ENCODE results near the gene NGEF. TPM values are rescaled to one million over a fixed set of nuclear protein-coding genes. Genes with fewer than 3 reads are reported as not detected.

Gene NGEF
- total RNA-seq (4.8 TPM), polyA plus RNA-seq (ENCODE audit: insufficient read depth, low read depth, low replicate concordance) (5.3 TPM)
- long read RNA-seq, donor 1: 0 reads
- long read RNA-seq, donor 2: 0 reads
- long read RNA-seq, donor 3, partial matches to known transcripts: 0 of 2 reads
- long read RNA-seq, donor 3, other reads (novel, unspliced or antisense): 0 of 2 reads
- long read RNA-seq, donor 4, partial matches to known transcripts: 0 of 1 reads
- long read RNA-seq, donor 4, other reads (novel, unspliced or antisense): 0 of 1 reads
- long read RNA-seq, donor 5: 0 reads
- long read RNA-seq, donor 6: 0 reads
- long read RNA-seq, donor 7, partial matches to known transcripts: 2 of 15 reads
- long read RNA-seq, donor 7, other reads (novel, unspliced or antisense): 6 of 15 reads
- long read RNA-seq, donor 8: 0 reads
- long read RNA-seq, donor 9: 0 reads
- long read RNA-seq, donor 10, partial matches to known transcripts: 0 of 1 reads
- long read RNA-seq, donor 10, other reads (novel, unspliced or antisense): 0 of 1 reads

GRCh38 chr2:233013027-233013461, at the start of gene NGEF:
TSS of gene NGEF (minus strand) at chr2:233013256. CDS start at chr2:232974890, 38,366 bp downstream.
- H3K36me3 ChIP-seq (ENCODE audit: control insufficient read depth in 2 of 3, insufficient read depth in 3 of 3, low read length in 3 of 3): no peaks in the 10 kb centered on the region
- H3K27ac ChIP-seq (ENCODE audit: low read depth in 2 of 2, low read length in 2 of 2): peak within 1 kb of the TSS; percentile 71 to 85
- peak within 1 kb of the TSS in 2 of 3 donors; percentile 56 to 63 for H3K4me3 ChIP-seq (ENCODE audit: low read length in 3 of 3)
- H3K9me3 ChIP-seq (ENCODE audit: control insufficient read depth in 2 of 3, insufficient read depth in 1 of 3, low read length in 3 of 3): no peaks in the 10 kb centered on the region
- no peaks in the 10 kb centered on the region for H3K27me3 ChIP-seq (ENCODE audit: control insufficient read depth, insufficient read depth, low read length)
- peaks cover 0 to 16% (median 3%) of the 10 kb centered on the region in 3 donors for H3K4me1 ChIP-seq (ENCODE audit: control insufficient read depth in 2 of 3, insufficient read depth in 2 of 3, low read depth in 1 of 3, low read length in 3 of 3)
- DNase-seq (no peak), FAIRE-seq (no peak)
- H3K9ac ChIP-seq (ENCODE audit: low read length in 3 of 3): peak within 1 kb of the TSS in 1 of 3 donors; percentile 67
- intact Hi-C loops (cut with DNase I): no loop called here
- no peak for TF ChIP-seq CTCF (IDR thresholded peaks at IDR 0.05; ENCODE audit: borderline replicate concordance, extremely low read depth, insufficient read depth)

GRCh38 chr2:233062451-233062850, 49.4 kb upstream of the NGEF start:
- FAIRE-seq: no peak

GRCh38 chr2:233061591-233062450, 48.8 kb upstream of the NGEF start:
- Histone ChIP-seq H3K27me3 (ENCODE audit: control insufficient read depth, insufficient read depth, low read length) (no peaks in the 10 kb centered on the region), H3K9me3 (ENCODE audit: control insufficient read depth in 2 of 3, insufficient read depth in 1 of 3, low read length in 3 of 3) (no peaks in the 10 kb centered on the region), H3K27ac (ENCODE audit: low read depth in 2 of 2, low read length in 2 of 2) (peak overlapping the region; percentile 23 to 80), H3K9ac (ENCODE audit: low read length in 3 of 3) (peak overlapping the region in 1 of 3 donors; percentile 26), H3K36me3 (ENCODE audit: control insufficient read depth in 2 of 3, insufficient read depth in 3 of 3, low read length in 3 of 3) (no peaks in the 10 kb centered on the region), H3K4me1 (ENCODE audit: control insufficient read depth in 2 of 3, insufficient read depth in 2 of 3, low read depth in 1 of 3, low read length in 3 of 3) (peaks cover 0 to 16% (median 0%) of the 10 kb centered on the region in 3 donors), H3K4me3 (ENCODE audit: low read length in 3 of 3) (peak overlapping the region in 2 of 3 donors; percentile 52 to 62)
- no peak for FAIRE-seq
- DNase-seq: peak; percentile 53 to 88 (median 66)
- no peak for TF ChIP-seq CTCF (IDR thresholded peaks at IDR 0.05; ENCODE audit: borderline replicate concordance, extremely low read depth, insufficient read depth)
- intact Hi-C loops (cut with DNase I): no loop called here

More at GRCh38 chr2:233062451-233062850, 49.4 kb upstream of the NGEF start:
- peak in 1 of 5 donors; percentile 31 for DNase-seq
- intact Hi-C loops (cut with DNase I): no loop called here
- no peaks in the 10 kb centered on the region for H3K9me3 ChIP-seq (ENCODE audit: control insufficient read depth in 2 of 3, insufficient read depth in 1 of 3, low read length in 3 of 3)
- no peaks in the 10 kb centered on the region for H3K36me3 ChIP-seq (ENCODE audit: control insufficient read depth in 2 of 3, insufficient read depth in 3 of 3, low read length in 3 of 3)
- peak overlapping the region in 1 of 3 donors; percentile 26 for H3K9ac ChIP-seq (ENCODE audit: low read length in 3 of 3)
- H3K4me3 ChIP-seq (ENCODE audit: low read length in 3 of 3): peak overlapping the region in 2 of 3 donors; percentile 32 to 52
- H3K27ac ChIP-seq (ENCODE audit: low read depth in 2 of 2, low read length in 2 of 2): peak overlapping the region; percentile 23 to 32
- peaks cover 0 to 16% (median 0%) of the 10 kb centered on the region in 3 donors for H3K4me1 ChIP-seq (ENCODE audit: control insufficient read depth in 2 of 3, insufficient read depth in 2 of 3, low read depth in 1 of 3, low read length in 3 of 3)
- no peak for TF ChIP-seq CTCF (IDR thresholded peaks at IDR 0.05; ENCODE audit: borderline replicate concordance, extremely low read depth, insufficient read depth)
- H3K27me3 ChIP-seq (ENCODE audit: control insufficient read depth, insufficient read depth, low read length): no peaks in the 10 kb centered on the region
